Vagina (tissue), 2 donors: ENCODE results near the gene ABTB2. TPM values are rescaled to one million over a fixed set of nuclear protein-coding genes. Genes with fewer than 3 reads are reported as not detected.
A peak's percentile ranks its signal among the peaks of the same experiment; 100 is the strongest.

Source experiments
- DNase-seq, 2 donors: peaks; one replicate each; pipeline ENCODE4 v3.0.0-alpha.2; 2017; ENCODE audit errors: extremely low spot score in 2 of 2
- H3K27ac ChIP-seq: fragments of 200-600 bp; sonication (generic); one replicate; pipeline ENCODE4 v1.5.1; 2019
- H3K27me3 ChIP-seq: fragments of 200-600 bp; sonication (generic); one replicate; pipeline ENCODE4 v1.5.1; 2019
- H3K36me3 ChIP-seq, 2 donors: fragments of 200-600 bp; sonication (generic); one replicate each; pipeline ENCODE4 v1.5.1; 2017 to 2019
- H3K4me1 ChIP-seq: fragments of 200-600 bp; sonication (generic); one replicate; pipeline ENCODE4 v1.5.1; 2019
- H3K4me3 ChIP-seq, 2 donors: fragments of 200-600 bp; sonication (generic); 1 replicate in 1 of 2; 2 replicates in 1 of 2; pipeline ENCODE4 v1.5.1; 2016 to 2019
- H3K9me3 ChIP-seq: fragments of 200-600 bp; sonication (generic); one replicate; pipeline ENCODE4 v1.5.1; 2019
- POLR2A ChIP-seq, 2 donors: fragments of 450-650 bp; IDR thresholded peaks; one replicate each; pipeline ENCODE4 v1.6.1; 2017; ENCODE audit warnings: antibody characterized with exemption in 2 of 2, mild to moderate bottlenecking in 2 of 2, moderate library complexity in 2 of 2
- POLR2AphosphoS5 ChIP-seq, 2 donors: sonication (generic); formaldehyde crosslinking; IDR thresholded peaks; one replicate each; pipeline ENCODE4 v1.9.0; 2017; ENCODE audit warnings: antibody characterized with exemption in 2 of 2, mild to moderate bottlenecking in 2 of 2, low read depth in 1 of 2; ENCODE audit not compliant: insufficient read depth in 1 of 2
- intact Hi-C: fragments of 100-400 bp; cut with DNase I; formaldehyde crosslinking; loops from one replicate; pipeline ENCODE4 v1.15.1; 2023
- total RNA-seq: library from RNA; depleted of rRNA; stranded (reverse); fragments of >200 nt; gene quantifications from one replicate; pipeline ENCODE4 v1.2.3, GENCODE V29; 2016
- TF ChIP-seq, protein P1 (sequence below), 3 experiments: fragments of 450-650 bp in 2 of 3; fragments of 200-600 bp in 1 of 3; sonication (generic) in 1 of 3; IDR thresholded peaks; one replicate each; pipeline ENCODE4 v1.5.1; 2017 to 2019; ENCODE audit warnings: antibody characterized with exemption in 3 of 3, mild to moderate bottlenecking in 2 of 3, moderate library complexity in 2 of 3

The ABTB2 gene
- total RNA-seq, 1 donor from 2014 or later = 10.8 TPM

DNA sequence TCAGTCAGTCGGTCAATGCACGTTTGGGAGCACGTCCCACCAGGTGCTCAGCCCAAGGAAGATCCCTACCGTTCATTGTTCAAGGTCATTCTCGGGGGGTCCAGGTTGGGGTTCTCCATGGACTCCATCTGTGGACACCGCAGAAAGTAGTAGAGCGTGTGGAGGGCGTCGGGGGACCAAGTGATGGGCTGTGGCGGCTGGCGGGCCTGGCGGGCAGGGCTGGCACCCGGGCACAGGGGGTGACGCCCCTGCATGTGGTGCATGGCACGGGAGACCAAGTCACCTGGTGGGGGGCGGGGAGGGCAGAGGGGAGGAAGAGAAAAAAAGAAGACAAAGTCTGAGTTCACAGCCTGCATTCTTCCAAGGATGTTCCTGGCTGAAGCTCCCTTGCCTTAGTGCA is 160.6 kb downstream of the ABTB2 start:
- DNase-seq = no peak
- H3K36me3 ChIP-seq = no peaks in the 10 kb centered on the region
- no peaks in the 10 kb centered on the region for H3K27me3 ChIP-seq
- H3K4me3 ChIP-seq = no peak overlapping the region
- H3K27ac ChIP-seq = no peak overlapping the region
- TF ChIP-seq, protein P1, sequence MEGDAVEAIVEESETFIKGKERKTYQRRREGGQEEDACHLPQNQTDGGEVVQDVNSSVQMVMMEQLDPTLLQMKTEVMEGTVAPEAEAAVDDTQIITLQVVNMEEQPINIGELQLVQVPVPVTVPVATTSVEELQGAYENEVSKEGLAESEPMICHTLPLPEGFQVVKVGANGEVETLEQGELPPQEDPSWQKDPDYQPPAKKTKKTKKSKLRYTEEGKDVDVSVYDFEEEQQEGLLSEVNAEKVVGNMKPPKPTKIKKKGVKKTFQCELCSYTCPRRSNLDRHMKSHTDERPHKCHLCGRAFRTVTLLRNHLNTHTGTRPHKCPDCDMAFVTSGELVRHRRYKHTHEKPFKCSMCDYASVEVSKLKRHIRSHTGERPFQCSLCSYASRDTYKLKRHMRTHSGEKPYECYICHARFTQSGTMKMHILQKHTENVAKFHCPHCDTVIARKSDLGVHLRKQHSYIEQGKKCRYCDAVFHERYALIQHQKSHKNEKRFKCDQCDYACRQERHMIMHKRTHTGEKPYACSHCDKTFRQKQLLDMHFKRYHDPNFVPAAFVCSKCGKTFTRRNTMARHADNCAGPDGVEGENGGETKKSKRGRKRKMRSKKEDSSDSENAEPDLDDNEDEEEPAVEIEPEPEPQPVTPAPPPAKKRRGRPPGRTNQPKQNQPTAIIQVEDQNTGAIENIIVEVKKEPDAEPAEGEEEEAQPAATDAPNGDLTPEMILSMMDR (IDR thresholded peaks at IDR 0.05) = no peak
- TF ChIP-seq POLR2A (IDR thresholded peaks at IDR 0.05) = no peak
- no peak for TF ChIP-seq POLR2AphosphoS5 (IDR thresholded peaks at IDR 0.05; ENCODE audit: insufficient read depth in 1 of 2, low read depth in 1 of 2)
- intact Hi-C loops = no loop called here
- peaks cover 16% of the 10 kb centered on the region for H3K4me1 ChIP-seq
- H3K9me3 ChIP-seq = no peaks in the 10 kb centered on the region

DNA sequence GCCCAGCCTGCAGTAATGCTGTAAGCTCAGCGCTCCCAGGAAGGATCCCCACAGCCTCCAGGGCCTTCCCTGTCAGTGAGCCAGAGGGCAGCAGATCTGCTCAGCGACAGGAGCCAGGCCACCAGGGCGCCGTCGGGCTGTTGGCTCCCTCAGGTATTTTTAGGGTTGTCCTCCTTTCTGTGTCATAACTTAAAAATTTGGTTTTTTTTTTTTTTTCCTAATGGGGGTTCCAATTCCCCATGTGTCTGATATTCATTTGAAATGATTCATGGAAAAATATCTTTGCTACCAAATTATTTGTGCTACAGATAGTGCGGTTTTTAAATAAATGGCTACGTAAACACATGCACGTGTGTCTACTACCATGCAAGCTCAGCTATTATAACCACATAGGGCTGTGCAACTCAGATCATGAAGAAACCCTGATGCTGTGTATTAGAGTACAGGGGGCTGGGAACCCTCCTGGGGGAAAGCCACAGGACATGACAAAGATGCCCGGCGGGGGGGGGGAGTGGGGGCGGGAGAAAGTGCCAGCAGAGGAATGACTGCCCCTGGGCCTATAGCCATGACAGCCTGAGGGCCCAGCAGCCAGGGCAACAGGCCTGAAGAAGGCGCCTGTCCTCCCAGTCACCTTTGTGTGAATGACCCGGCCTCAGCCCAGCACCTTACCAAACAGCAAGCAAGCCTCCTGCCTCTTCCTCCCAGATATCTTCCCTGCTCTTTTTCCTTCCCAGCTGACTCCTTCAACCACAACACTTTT is 163.1 kb downstream of the ABTB2 start:
- no peak overlapping the region for H3K4me3 ChIP-seq
- no peak overlapping the region for H3K27ac ChIP-seq
- peaks cover 30% of the 10 kb centered on the region for H3K4me1 ChIP-seq
- H3K27me3 ChIP-seq = no peaks in the 10 kb centered on the region
- H3K9me3 ChIP-seq = no peaks in the 10 kb centered on the region
- no peak for TF ChIP-seq POLR2A (IDR thresholded peaks at IDR 0.05)
- no peak for DNase-seq
- no peaks in the 10 kb centered on the region for H3K36me3 ChIP-seq
- intact Hi-C loops = no loop called here

DNA sequence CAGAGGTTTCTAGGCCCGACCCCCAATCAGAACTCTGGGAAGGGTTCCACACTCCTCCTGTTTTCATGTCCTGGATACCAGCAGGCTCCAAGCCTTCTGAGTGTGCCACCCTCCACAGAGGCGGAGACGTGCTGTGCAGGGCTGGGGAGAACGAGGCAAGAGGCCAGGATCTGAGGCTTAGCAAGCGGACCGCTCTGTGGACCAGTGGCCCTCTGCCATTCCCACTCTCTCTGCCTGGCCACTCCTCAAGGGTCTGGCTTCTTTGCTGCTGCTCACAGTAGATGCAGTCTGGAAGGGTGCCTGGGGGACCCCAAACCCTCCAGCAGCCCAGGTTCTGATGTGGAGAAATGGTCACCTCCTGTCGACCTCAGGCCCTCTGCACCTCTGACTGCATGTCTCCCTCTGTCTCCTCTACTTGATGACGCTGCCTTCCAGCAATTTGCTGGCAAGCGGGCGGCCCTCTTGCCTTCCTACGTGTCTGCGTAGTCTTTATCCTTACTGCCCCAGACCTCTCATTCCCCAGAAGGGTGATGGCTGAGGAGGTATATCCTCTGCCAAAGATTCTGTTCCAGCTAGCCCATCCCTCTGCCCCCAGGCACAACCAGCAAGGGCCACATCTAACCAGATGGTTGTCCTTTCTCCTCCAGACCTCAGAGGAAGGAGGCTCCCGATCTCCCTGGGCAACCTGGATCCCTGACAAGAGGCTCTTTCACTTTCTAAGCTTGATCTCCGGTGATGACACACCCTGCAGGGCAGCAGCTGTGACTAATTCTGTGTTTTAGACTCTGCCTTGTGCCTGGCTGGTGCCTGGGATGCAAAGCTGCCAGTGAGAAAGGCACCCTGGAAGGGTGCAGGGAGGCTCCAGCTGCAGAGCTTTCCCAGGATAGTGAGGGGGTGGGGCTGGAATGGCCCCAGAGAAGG is 165.1 kb downstream of the ABTB2 start:
- TF ChIP-seq POLR2AphosphoS5 (IDR thresholded peaks at IDR 0.05; ENCODE audit: insufficient read depth in 1 of 2, low read depth in 1 of 2) = peak; percentile 72 to 73
- TF ChIP-seq POLR2A (IDR thresholded peaks at IDR 0.05) = no peak
- TF ChIP-seq, protein P1 (IDR thresholded peaks at IDR 0.05) = no peak
- Histone ChIP-seq H3K4me1 (peaks cover 30% of the 10 kb centered on the region), H3K27ac (peak overlapping the region; percentile 47)

DNA sequence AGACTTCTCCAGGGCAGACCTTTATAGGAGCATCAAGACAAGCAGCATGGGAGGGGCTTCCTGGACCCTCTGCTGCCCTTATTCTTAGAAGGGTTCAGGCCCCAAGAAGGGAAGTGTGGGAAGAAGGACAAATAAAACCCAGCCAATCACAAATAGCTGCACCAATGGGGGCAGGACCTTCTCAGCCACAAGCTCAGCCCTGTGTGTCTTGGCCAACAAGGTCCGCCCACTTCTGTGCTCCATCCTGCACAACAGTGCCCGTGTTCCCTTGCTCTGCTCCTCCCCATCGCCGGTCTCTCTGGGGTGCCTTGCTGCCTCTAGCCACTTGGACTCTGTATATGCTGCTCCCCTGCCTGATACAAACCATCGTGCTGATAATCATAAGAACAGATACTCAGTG is 166.2 kb downstream of the ABTB2 start:
- DNase-seq = no peak
- H3K4me1 ChIP-seq = peaks cover 30% of the 10 kb centered on the region
- H3K36me3 ChIP-seq = no peaks in the 10 kb centered on the region
- no peaks in the 10 kb centered on the region for H3K27me3 ChIP-seq
- intact Hi-C loops = no loop called here
- no peak for TF ChIP-seq POLR2A (IDR thresholded peaks at IDR 0.05)
- TF ChIP-seq, protein P1 (IDR thresholded peaks at IDR 0.05) = no peak
- no peak for TF ChIP-seq POLR2AphosphoS5 (IDR thresholded peaks at IDR 0.05; ENCODE audit: insufficient read depth in 1 of 2, low read depth in 1 of 2)
- peak overlapping the region; percentile 47 for H3K27ac ChIP-seq
- no peak overlapping the region for H3K4me3 ChIP-seq
- no peaks in the 10 kb centered on the region for H3K9me3 ChIP-seq

More for the DNA sequence above, 165.1 kb downstream of the ABTB2 start:
- H3K9me3 ChIP-seq = no peaks in the 10 kb centered on the region
- intact Hi-C loops = no loop called here
- H3K4me3 ChIP-seq = peak overlapping the region in 1 of 2 donors; percentile 16
- no peaks in the 10 kb centered on the region for H3K27me3 ChIP-seq
- no peaks in the 10 kb centered on the region for H3K36me3 ChIP-seq
- peak in 1 of 2 donors; percentile 94 for DNase-seq

DNA sequence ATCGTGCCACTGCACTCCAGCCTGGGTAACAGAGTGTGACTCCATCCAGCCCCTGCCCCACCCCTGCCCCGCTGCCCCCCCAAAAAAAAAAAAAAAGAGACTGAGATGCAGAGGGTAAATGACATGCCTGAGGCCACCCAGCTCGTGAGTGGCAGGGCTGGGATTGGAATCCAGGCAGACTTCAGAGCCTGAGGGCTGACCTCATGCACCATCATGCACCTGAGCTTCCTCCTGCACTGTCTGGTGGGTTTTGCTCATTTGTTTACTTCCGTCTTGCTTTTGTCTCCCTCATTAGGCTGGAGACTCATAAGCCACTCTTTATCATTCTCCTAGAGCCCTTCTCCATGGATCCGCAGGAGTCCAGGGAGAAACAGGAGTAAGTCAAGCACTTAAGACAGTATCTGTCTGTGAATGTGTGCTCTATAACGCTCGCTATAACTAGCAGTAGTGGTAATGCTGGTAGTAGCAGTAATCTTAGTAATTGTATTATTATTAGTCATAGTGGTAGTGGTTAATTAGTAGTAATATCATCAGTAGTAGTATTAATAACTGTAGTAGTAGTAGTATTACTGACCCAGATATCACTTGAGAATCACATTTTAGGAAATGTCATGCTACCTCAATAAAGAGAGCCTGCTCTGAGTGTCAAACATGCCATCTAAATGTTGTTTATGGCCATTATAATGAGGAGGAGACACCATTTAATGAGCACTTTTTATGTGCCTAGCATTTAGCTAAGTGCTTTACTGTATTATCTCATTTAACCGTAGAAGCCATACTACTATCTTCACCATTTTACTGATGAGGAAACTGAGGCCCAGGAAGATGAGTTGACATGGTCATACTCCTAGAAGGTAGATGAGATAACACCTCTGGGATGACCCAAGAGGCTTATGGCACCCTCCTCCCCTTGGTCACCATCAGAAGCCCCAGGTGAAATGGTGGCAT is 167.3 kb downstream of the ABTB2 start:
- intact Hi-C loops = no loop called here
- Histone ChIP-seq H3K27me3 (no peaks in the 10 kb centered on the region), H3K4me3 (no peak overlapping the region), H3K4me1 (peaks cover 34% of the 10 kb centered on the region), H3K27ac (no peak overlapping the region), H3K36me3 (no peaks in the 10 kb centered on the region), H3K9me3 (no peaks in the 10 kb centered on the region)
- TF ChIP-seq POLR2A (IDR thresholded peaks at IDR 0.05) (no peak), POLR2AphosphoS5 (IDR thresholded peaks at IDR 0.05; ENCODE audit: insufficient read depth in 1 of 2, low read depth in 1 of 2) (no peak)
- TF ChIP-seq, protein P1 (IDR thresholded peaks at IDR 0.05) = no peak
- no peak for DNase-seq
